K562 (cell line): Measurements from ENCODE around the gene SMC3. TPM values are rescaled to one million over a fixed set of nuclear protein-coding genes. Genes with fewer than 3 reads are reported as not detected.

Experiments
- ATAC-seq: fragments of 200-7000 bp; cut with Tn5 transposase; 3 replicates; pipeline ENCODE4 v1.9.1; 2020; ENCODE audit warnings: moderate library complexity
- BruUV-seq: library from RNA; stranded (reverse); fragments of 400-500 nt; replicated peaks from 2 replicates; lab custom pipeline; 2021; lab: Mats Ljungman, UMichigan
- CTCF ChIA-PET: fragments of 300-600 bp; formaldehyde crosslinking; extraction: SDS; loops from one replicate; lab custom pipeline; 2021; ENCODE audit warnings: low intra/inter-chr PET ratio; lab: Yijun Ruan, JAX
- POLR2A ChIA-PET: fragments of 300-600, 350-650 bp; sonication (Branson Sonifier 250); formaldehyde crosslinking; extraction: SDS; loops from one replicate; lab custom pipeline; 2021; ENCODE audit warnings: antibody characterized with exemption, inconsistent platforms; lab: Yijun Ruan, JAX
- DNase-seq, 4 experiments: peaks; one replicate each; pipeline versions ENCODE4 v3.0.0 to v3.0.0-alpha.2; 2011 to 2018; ENCODE audit warnings: low spot score in 3 of 4, mixed read lengths in 3 of 4; ENCODE audit errors: extremely low read depth in 1 of 4
- FAIRE-seq: peaks from 2 replicates; lab custom pipeline; 2011; peaks lifted over from hg19 to GRCh38; lab: Jason Lieb, UNC
- H2AFZ ChIP-seq: 2 replicates; pipeline ENCODE4 v1.6.0; 2011; ENCODE audit warnings: low read depth, low read length, control low read depth, inconsistent platforms
- H3K27ac ChIP-seq: fragments of 200-600 bp; 3 replicates; pipeline ENCODE4 v1.8.0; 2011; ENCODE audit warnings: low read depth, mild to moderate bottlenecking, control low read depth, inconsistent platforms, low read length, moderate library complexity, mixed read lengths; ENCODE audit errors: extremely low read depth
- H3K27me3 ChIP-seq, 2 experiments: fragments of 300-600 bp in 1 of 2; 2 replicates in 1 of 2; 3 replicates in 1 of 2; pipeline versions ENCODE4 v1.6.0 to v1.8.0; 2011; ENCODE audit warnings: inconsistent platforms in 2 of 2, low read length in 2 of 2, mild to moderate bottlenecking in 1 of 2, mixed read lengths in 1 of 2, moderate library complexity in 1 of 2; ENCODE audit not compliant: control insufficient read depth in 2 of 2, insufficient read depth in 2 of 2
- H3K36me3 ChIP-seq: fragments of 300-600 bp; 3 replicates; pipeline ENCODE4 v1.8.0; 2011; ENCODE audit warnings: mild to moderate bottlenecking, low read length, inconsistent platforms; ENCODE audit not compliant: control insufficient read depth, insufficient read depth
- H3K4me1 ChIP-seq, 2 experiments: fragments of 200-600 bp in 1 of 2; replicated peaks in 1 of 2; 2 replicates in 1 of 2; 3 replicates in 1 of 2; pipeline versions ENCODE4 v1.5.1 to v1.8.0; 2011; ENCODE audit warnings: inconsistent platforms in 2 of 2, low read length in 2 of 2, mild to moderate bottlenecking in 1 of 2, mixed read lengths in 1 of 2, moderate library complexity in 1 of 2; ENCODE audit not compliant: control insufficient read depth in 2 of 2, insufficient read depth in 2 of 2
- H3K4me2 ChIP-seq: 2 replicates; pipeline ENCODE4 v1.6.1; 2011; ENCODE audit warnings: low read length, control low read depth, inconsistent platforms, mixed read lengths; ENCODE audit not compliant: insufficient read depth
- H3K4me3 ChIP-seq: fragments of 200-600 bp; sonication (generic), shearing (Covaris generic); 2 replicates; pipeline ENCODE4 v1.5.1; 2016; ENCODE audit warnings: control low read depth, inconsistent platforms
- H3K79me2 ChIP-seq: fragments of 200-600 bp; 3 replicates; pipeline ENCODE4 v1.8.0; 2011; ENCODE audit warnings: low read length, inconsistent platforms; ENCODE audit not compliant: control insufficient read depth, insufficient read depth
- H3K9ac ChIP-seq, 2 experiments: 2 replicates each; pipeline versions ENCODE4 v1.6.0 to v1.6.1; 2011; ENCODE audit warnings: low read depth in 2 of 2, low read length in 2 of 2, control low read depth in 1 of 2, inconsistent platforms in 1 of 2, mild to moderate bottlenecking in 1 of 2, mixed read lengths in 1 of 2; ENCODE audit not compliant: insufficient read depth in 1 of 2
- H3K9me1 ChIP-seq: one replicate; pipeline ENCODE4 v1.6.0; 2011; ENCODE audit warnings: inconsistent platforms, mild to moderate bottlenecking, low read length, moderate library complexity; ENCODE audit not compliant: control insufficient read depth, insufficient read depth
- H3K9me3 ChIP-seq: replicated peaks from 2 replicates; pipeline ENCODE4 v1.5.1; 2011; ENCODE audit warnings: low read depth, low read length, inconsistent platforms; ENCODE audit not compliant: control insufficient read depth, insufficient read depth
- H4K20me1 ChIP-seq: replicated peaks from 2 replicates; pipeline ENCODE4 v1.6.1; 2011; ENCODE audit warnings: low read length, inconsistent platforms, mixed read lengths; ENCODE audit not compliant: control insufficient read depth, insufficient read depth
- CTBP1 ChIP-seq: fragments of 450-650 bp; IDR thresholded peaks from 2 replicates; pipeline ENCODE4 v1.6.1; 2016; ENCODE audit warnings: borderline replicate concordance
- JUN ChIP-seq, 2 experiments: sonication (generic) in 1 of 2; formaldehyde crosslinking in 1 of 2; IDR thresholded peaks; 2 replicates each; pipeline versions ENCODE4 v1.6.1 to v1.8.0; 2012 to 2022; ENCODE audit warnings: borderline replicate concordance in 2 of 2, mild to moderate bottlenecking in 2 of 2, improper control_type of control experiment in 1 of 2, low read depth in 1 of 2, low read length in 1 of 2, missing genetic modification reagents in 1 of 2
- WGBS: fragments of 100-300 bp; shearing (Covaris generic); methylation state at CpG from one replicate; pipeline ENCODE4 v1.1.6; 2016; ENCODE audit warnings: low coverage, mixed read lengths; ENCODE audit not compliant: insufficient coverage; ENCODE audit errors: missing lambda C conversion rate; 5-methylcytosine and 5-hydroxymethylcytosine counted together
- in situ Hi-C: fragments of 300-500 bp; cut with MboI; formaldehyde crosslinking; loops from 4 replicates; pipeline ENCODE4 v1.15.0; 2018; ENCODE audit warnings: inconsistent platforms, mixed read lengths
- intact Hi-C: fragments of 100-400 bp; cut with micrococcal nuclease; formaldehyde crosslinking; loops from 2 replicates; pipeline ENCODE4 v1.14.2; 2022
- polyA plus RNA-seq, 8 experiments: library from polyadenylated mRNA; depleted of rRNA in 4 of 8; stranded (reverse) in 5 of 8; unstranded in 3 of 8; fragments of >200 nt; fragmentation: Nextera tagmentation in 2 of 8; fragmentation: Illumina TruSeq in 1 of 8; extraction: Ambion mirVana in 2 of 8; extraction: Trizol in 1 of 8; gene quantifications; 2 replicates each; pipeline versions ENCODE4 v1.2.1 to v1.2.3, GENCODE V29; 2011 to 2014; ENCODE audit warnings: inconsistent platforms in 1 of 8, missing spikeins in 1 of 8
- total RNA-seq, 7 experiments: library from RNA; depleted of rRNA in 6 of 7; stranded (reverse); fragments of >200 nt in 6 of 7; fragmentation: Illumina TruSeq in 2 of 7; extraction: Trizol in 2 of 7; gene quantifications; 2 replicates each; pipeline versions ENCODE4 v1.2.1 to v1.2.3, GENCODE V29; 2011 to 2021; ENCODE audit warnings: low replicate concordance in 1 of 7
- TF ChIP-seq, protein P1 (sequence below): sonication (generic); formaldehyde crosslinking; IDR thresholded peaks from 2 replicates; pipeline ENCODE4 v1.8.1; 2023; ENCODE audit warnings: mild to moderate bottlenecking, missing genetic modification reagents

Gene SMC3
- total and polyA plus RNA-seq, 9 of the 15 experiments (the other 6 are each of a cell fraction or from before 2014, with no cell fraction given) = 21.3 to 62.6 (median 39.3) TPM

DNA sequence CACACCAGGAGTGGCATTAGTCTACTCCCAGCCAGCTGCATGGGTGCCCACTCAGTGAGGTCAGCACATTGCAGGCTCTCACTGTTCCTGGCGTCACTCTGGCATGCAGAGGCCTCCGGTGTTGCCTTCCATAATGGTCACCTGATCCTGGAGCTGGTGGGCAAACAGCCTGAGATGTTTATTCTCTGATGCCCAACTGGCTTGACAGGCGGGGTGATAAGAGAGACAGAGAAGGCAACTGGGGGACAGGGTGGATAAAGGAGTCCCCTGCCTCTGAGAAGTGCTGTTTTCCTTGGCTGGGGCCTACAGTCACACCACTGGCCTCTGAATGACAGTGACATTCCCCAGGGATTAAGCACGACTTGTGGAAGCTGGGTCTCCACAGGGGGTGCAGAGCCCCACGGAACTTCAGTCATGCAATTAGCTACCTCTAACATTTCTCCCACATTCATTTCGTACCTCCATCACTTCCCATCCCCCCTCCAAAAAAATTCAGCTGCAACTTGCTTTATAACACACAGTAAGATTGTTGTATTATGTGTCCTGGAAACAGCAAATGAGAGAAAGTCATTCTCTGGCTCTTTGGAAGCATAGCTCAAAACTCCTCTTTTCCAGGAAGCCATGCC lies 69.5 kb downstream of the SMC3 start:
- no peak overlapping the region for H3K27ac ChIP-seq
- CTCF ChIA-PET = no interaction called here
- in situ Hi-C loops = no loop called here
- no peaks in the 10 kb centered on the region for H3K36me3 ChIP-seq
- no peaks in the 10 kb centered on the region for H3K27me3 ChIP-seq
- POLR2A ChIA-PET = interaction anchor here (0.6 to 1.4 kb wide), 5 partner anchors 12 to 23 kb away, joined by 3 to 4 read pairs (median 3); no protein-coding TSS in a partner anchor
- H3K4me1 ChIP-seq = peaks cover 0 to 11% of the 10 kb centered on the region in 2 experiments; a peak in 3 of 5 replicates
- DNase-seq = no peak
- 54% methylated on average over 5 of the region's 6 CpGs for WGBS
- no peak overlapping the region; a peak in 1 of 4 replicates for H3K9ac ChIP-seq
- H3K4me2 ChIP-seq = no peak overlapping the region; the same call in 1 of the 2 replicates
- no peaks in the 10 kb centered on the region for H4K20me1 ChIP-seq
- no peaks in the 10 kb centered on the region for H3K79me2 ChIP-seq
- no peak overlapping the region for H3K4me3 ChIP-seq
- BruUV-seq = no TSS peak
- H3K9me3 ChIP-seq = no peaks in the 10 kb centered on the region
- no peaks in the 10 kb centered on the region for H3K9me1 ChIP-seq
- H2AFZ ChIP-seq = 0 out of 2 replicates have a peak overlapping the region, but pooled peaks have one; percentile 39
- no peak for ATAC-seq
- intact Hi-C loops = no loop called here
- no peak for FAIRE-seq
- TF ChIP-seq JUN (IDR thresholded peaks at IDR 0.05; ENCODE audit: borderline replicate concordance, low read depth, low read length) (no peak), JUN (CRISPR knock-in tag; IDR thresholded peaks at IDR 0.05; ENCODE audit: borderline replicate concordance) (no peak)

DNA sequence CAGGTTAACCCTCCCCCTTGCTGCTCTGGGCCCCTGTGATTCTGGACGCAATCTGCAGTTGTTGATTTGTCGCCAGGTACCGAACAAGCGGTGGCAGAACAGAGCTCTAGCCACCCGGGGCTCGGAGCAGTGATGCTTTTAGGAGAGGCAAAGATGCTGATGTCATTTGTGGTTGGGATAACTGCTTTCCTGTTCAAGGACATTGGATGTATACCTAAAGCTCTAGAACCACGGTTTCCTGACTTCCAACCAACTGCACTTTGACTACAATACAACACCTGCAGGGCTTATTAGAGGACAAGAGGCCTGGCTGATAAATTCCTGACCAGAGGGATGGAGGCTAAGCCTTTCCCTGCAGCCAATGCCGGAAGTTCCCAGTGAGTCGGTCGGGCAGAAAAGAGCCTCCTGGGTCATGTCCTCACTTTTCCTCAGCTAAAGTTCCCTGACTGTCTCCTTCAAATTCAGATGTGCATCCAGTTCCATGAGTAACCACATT lies 70.1 kb downstream of the SMC3 start:
- in situ Hi-C loops (no loop called here), intact Hi-C loops (no loop called here)
- no peaks in the 10 kb centered on the region for H4K20me1 ChIP-seq
- H3K79me2 ChIP-seq = no peaks in the 10 kb centered on the region
- no peak for DNase-seq
- ATAC-seq = no peak
- no peak overlapping the region for H3K27ac ChIP-seq
- H3K9me3 ChIP-seq = no peaks in the 10 kb centered on the region
- H2AFZ ChIP-seq = 0 out of 2 replicates have a peak overlapping the region, but pooled peaks have one; percentile 39
- CTCF ChIA-PET = interaction anchor here (0.7 kb wide), 1 partner anchor 36 kb away, joined by 3 read pairs; no protein-coding TSS in a partner anchor
- H3K4me1 ChIP-seq = peaks cover 0 to 11% of the 10 kb centered on the region in 2 experiments; a peak in 3 of 5 replicates
- no TSS peak for BruUV-seq
- no peaks in the 10 kb centered on the region for H3K27me3 ChIP-seq
- POLR2A ChIA-PET = interaction anchor here (0.6 to 0.7 kb wide), 5 partner anchors 15 to 22 kb away, joined by 3 to 4 read pairs (median 3); no protein-coding TSS in a partner anchor
- no peak overlapping the region for H3K4me3 ChIP-seq
- WGBS = 34% methylated on average over 10 of the region's 10 CpGs
- no peak overlapping the region; the same call in 1 of the 2 replicates for H3K4me2 ChIP-seq
- no peaks in the 10 kb centered on the region for H3K9me1 ChIP-seq
- H3K36me3 ChIP-seq = no peaks in the 10 kb centered on the region
- no peak for FAIRE-seq
- TF ChIP-seq CTBP1 = 0 out of 2 replicates have a peak, but pooled peaks have one; percentile 16
- TF ChIP-seq, protein P1, sequence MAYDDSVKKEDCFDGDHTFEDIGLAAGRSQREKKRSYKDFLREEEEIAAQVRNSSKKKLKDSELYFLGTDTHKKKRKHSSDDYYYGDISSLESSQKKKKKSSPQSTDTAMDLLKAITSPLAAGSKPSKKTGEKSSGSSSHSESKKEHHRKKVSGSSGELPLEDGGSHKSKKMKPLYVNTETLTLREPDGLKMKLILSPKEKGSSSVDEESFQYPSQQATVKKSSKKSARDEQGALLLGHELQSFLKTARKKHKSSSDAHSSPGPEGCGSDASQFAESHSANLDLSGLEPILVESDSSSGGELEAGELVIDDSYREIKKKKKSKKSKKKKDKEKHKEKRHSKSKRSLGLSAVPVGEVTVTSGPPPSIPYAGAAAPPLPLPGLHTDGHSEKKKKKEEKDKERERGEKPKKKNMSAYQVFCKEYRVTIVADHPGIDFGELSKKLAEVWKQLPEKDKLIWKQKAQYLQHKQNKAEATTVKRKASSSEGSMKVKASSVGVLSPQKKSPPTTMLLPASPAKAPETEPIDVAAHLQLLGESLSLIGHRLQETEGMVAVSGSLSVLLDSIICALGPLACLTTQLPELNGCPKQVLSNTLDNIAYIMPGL (CRISPR knock-in tag) = no peak
- H3K9ac ChIP-seq = no peak overlapping the region
